ENCODE measurements around the gene ZMAT5. TPM values are rescaled to one million over a fixed set of nuclear protein-coding genes. Genes with fewer than 3 reads are reported as not detected.

Gene ZMAT5
- total RNA-seq, 2 donors from 2014 or later, result 14.1 to 18.0 TPM

GRCh38 chr22:29737251-29738117 lies 29.3 kb downstream of the ZMAT5 start:
- intact Hi-C loops (cut with DNase I), result loop anchor here in 1 of 2 donors (1.0 kb wide), 1 partner anchor 40 kb away; no protein-coding TSS in a partner anchor
- no peak for DNase-seq (ENCODE audit: low spot score)

- intact Hi-C loops (cut with DNase I), result no loop called here
Observed at GRCh38 chr22:29735416-29735815, 31.4 kb downstream of the ZMAT5 start.

GRCh38 chr22:29734838-29735237 lies 32.0 kb downstream of the ZMAT5 start:
- DNase-seq (ENCODE audit: low spot score), result no peak
- intact Hi-C loops (cut with DNase I), result no loop called here

More at GRCh38 chr22:29735416-29735815, 31.4 kb downstream of the ZMAT5 start:
- DNase-seq (ENCODE audit: low spot score), result no peak

GRCh38 chr22:29734406-29734805 lies 32.4 kb downstream of the ZMAT5 start:
- no peak for DNase-seq (ENCODE audit: low spot score)
- intact Hi-C loops (cut with DNase I), result no loop called here

- intact Hi-C loops (cut with DNase I), result no loop called here
- no peak for DNase-seq (ENCODE audit: low spot score)
Observed at GRCh38 chr22:29733362-29734201, 33.2 kb downstream of the ZMAT5 start.

- intact Hi-C loops (cut with DNase I), result no loop called here
- no peak for DNase-seq (ENCODE audit: low spot score)
Observed at GRCh38 chr22:29732883-29733282, 33.9 kb downstream of the ZMAT5 start.

DNA sequence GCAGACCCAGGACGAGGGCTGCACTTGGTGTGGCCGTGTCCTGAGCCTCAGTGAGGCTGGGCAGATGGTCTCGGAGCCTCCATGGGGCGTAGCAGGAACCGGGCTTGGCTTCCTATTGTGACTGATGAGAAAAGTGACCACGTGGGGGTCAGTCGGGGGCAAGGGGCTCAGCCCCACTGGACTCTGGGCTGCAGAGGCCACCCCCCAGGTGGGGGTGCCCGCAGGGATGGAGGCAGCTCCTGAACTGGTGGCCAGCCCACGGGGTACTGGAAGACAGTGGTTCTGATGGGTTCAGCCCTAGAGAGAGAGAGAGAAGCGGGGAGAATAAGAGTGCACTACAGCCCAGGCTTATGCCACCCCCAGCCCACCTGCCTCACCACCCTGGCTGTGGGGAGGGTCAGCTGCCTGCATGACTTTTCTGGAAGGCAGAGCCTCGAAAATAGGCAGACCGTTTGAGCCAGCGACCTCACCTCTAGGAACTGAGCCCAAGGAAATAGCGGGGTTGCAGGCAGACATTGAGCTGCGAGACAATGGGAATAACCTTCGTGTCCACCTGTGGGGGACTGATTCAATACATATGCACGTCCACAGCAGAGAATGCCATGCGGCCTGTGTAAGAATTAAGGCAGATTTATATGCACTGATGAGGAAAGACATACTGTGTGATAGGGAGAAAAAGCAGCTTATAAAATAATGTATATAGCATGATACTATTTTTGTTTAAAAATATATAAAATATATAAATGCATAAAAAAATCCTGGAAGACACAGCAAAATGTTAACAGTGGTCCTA lies 35.6 kb downstream of the ZMAT5 start:
- intact Hi-C loops (cut with DNase I), result no loop called here
- no peak for DNase-seq (ENCODE audit: low spot score)

DNA sequence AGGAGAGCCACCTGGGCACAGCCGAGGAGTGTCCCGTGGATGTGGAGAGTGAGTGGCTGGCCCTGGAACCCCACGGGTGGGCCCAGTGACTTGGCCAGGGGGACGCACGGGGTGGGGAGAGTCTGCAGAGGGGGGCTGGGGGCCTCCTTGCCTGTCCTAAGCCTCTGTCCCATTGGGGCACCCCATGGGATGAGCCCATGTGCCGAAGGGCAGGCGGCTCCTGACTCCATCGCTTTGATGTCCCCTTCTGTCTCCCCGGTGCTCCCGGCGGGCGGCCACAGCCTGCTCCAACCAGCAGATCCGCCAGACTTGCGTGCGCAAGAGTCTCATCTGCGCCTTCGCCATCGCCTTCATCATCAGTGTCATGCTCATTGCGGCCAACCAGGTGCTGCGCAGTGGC lies 37.6 kb downstream of the ZMAT5 start:
- DNase-seq (ENCODE audit: low spot score), result no peak
- intact Hi-C loops (cut with DNase I), result loop anchor here in 1 of 2 donors (10.0 kb wide), 1 partner anchor 276 kb away; no protein-coding TSS in a partner anchor

GRCh38 chr22:29727131-29727523 lies 39.7 kb downstream of the ZMAT5 start:
- intact Hi-C loops (cut with DNase I), result loop anchor here in 1 of 2 donors (10.0 kb wide), 1 partner anchor 278 kb away; no protein-coding TSS in a partner anchor
- DNase-seq (ENCODE audit: low spot score), result no peak

- intact Hi-C loops (cut with DNase I), result loop anchor here in 1 of 2 donors (10.0 kb wide), 1 partner anchor 278 kb away; no protein-coding TSS in a partner anchor
- DNase-seq (ENCODE audit: low spot score), result no peak
Observed at GRCh38 chr22:29726512-29727130, 40.2 kb downstream of the ZMAT5 start.

GRCh38 chr22:29726106-29726505 lies 40.7 kb downstream of the ZMAT5 start:
- intact Hi-C loops (cut with DNase I), result loop anchor here in 1 of 2 donors (10.0 kb wide), 1 partner anchor 279 kb away; no protein-coding TSS in a partner anchor
- no peak for DNase-seq (ENCODE audit: low spot score)

- intact Hi-C loops (cut with DNase I), result loop anchor here in 1 of 2 donors (10.0 kb wide), 1 partner anchor 280 kb away; no protein-coding TSS in a partner anchor
- DNase-seq (ENCODE audit: low spot score), result no peak
Observed at GRCh38 chr22:29724843-29725242, 42.0 kb downstream of the ZMAT5 start.

GRCh38 chr22:29723766-29724165 lies 43.0 kb downstream of the ZMAT5 start:
- DNase-seq (ENCODE audit: low spot score), result no peak
- intact Hi-C loops (cut with DNase I), result loop anchor here in 1 of 2 donors (10.0 kb wide), 1 partner anchor 281 kb away; no protein-coding TSS in a partner anchor

DNA sequence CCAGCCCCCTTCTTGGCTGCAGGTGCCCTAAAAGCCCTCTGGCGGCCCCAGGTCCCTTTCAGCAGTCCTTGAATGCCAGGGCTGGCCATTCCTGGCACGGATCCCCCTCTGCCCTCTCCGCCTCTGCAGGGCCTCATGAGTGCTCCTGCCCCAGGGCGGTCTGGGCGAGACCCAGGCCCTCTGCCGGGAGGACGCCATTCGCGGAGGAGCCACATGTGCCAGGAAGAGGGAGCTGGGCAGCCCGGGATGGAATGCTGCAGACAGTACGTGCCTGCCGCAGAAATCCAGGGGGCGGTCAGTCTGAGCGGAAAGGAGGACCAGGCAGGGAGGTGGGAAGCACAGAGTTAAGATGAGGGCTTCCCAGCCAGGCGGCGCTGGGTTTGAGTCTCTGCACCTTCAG lies 44.2 kb downstream of the ZMAT5 start:
- DNase-seq (ENCODE audit: low spot score), result no peak
- intact Hi-C loops (cut with DNase I), result loop anchor here in 1 of 2 donors (10.0 kb wide), 1 partner anchor 282 kb away; no protein-coding TSS in a partner anchor

DNA sequence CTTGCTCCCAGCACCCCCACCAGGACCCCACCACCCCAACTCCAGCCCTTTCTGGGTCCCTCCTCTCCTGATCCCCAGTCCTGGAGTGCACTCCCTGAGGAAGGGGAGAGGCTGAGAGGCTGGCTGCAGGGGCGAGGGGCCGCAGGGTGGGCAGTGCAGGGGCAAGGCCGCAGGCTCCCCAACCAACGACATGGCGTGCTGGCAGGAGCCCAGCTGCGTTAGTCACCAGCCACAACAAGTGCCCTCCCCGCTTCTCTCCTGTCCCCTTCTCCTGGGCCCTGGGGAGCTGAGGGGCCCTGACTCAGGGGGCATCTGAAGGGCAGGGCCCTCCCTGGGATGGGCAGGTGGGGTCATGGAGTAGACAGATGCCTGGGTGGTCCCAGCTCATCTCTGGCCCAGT lies 44.7 kb downstream of the ZMAT5 start:
- intact Hi-C loops (cut with DNase I), result loop anchor here in 1 of 2 donors (10.0 kb wide), 1 partner anchor 283 kb away; no protein-coding TSS in a partner anchor

GRCh38 chr22:29720811-29721323 lies 45.9 kb downstream of the ZMAT5 start:
- intact Hi-C loops (cut with DNase I), result loop anchor here in 1 of 2 donors (10.0 kb wide), 1 partner anchor 284 kb away; no protein-coding TSS in a partner anchor
- no peak for DNase-seq (ENCODE audit: low spot score)

More for the DNA sequence above, 44.7 kb downstream of the ZMAT5 start:
- DNase-seq (ENCODE audit: low spot score), result no peak

DNA sequence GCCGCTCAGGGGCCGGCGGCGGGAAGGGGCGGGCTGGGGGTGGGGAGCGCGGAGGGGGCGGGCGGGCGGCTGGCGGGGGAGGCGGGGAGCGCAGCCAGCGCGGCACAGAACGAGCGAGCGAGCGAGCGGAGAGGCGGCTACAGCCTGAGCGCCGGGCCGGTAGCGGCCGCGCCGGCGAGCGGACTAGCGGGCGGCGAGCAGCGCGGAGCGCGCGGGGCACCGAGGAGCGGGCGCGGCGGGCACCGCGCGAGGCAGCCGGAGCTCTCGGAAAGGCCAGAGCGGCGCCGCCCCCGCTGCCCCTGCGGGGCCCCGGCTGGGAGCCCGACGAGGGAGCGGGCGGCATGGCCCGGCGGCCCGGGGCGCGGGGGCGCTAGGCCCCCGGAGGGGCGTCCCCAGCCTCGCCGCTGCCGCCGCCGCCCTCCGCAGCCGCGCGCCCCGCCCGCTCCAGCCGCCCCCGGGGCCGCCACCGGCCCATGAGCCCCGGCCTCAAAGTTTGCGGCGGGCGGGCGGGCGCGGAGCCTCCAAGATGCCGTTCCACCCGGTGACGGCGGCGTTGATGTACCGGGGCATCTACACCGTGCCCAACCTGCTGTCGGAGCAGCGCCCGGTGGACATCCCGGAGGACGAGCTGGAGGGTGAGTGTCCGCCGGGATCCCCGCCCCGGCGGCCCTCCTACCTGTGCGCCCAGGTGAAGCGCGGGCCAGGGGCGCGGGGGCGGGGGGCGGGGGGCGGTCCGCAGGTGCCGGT lies 46.7 kb downstream of the ZMAT5 start, which contains the start of gene CABP7:
Gene CABP7 (plus strand): TSS at position 105 of the 747 bp plus-strand sequence. CDS start 422 bp downstream, at position 527.
- no peak for DNase-seq (ENCODE audit: low spot score)
- intact Hi-C loops (cut with DNase I), result loop anchor here in 1 of 2 donors (10.0 kb wide), 1 partner anchor 285 kb away; no protein-coding TSS in a partner anchor

Data from posterior vena cava (tissue), 2 donors.